GM12801 (cell line): ENCODE data around the gene IGFN1.

Source experiments
- TF ChIP-seq, protein P1 (sequence below): IDR thresholded peaks from one replicate; pipeline ENCODE4 v1.5.1; 2011; ENCODE audit warnings: control low read depth; ENCODE audit not compliant: insufficient read length; ENCODE audit errors: extremely low read depth

The IGFN1 gene

DNA sequence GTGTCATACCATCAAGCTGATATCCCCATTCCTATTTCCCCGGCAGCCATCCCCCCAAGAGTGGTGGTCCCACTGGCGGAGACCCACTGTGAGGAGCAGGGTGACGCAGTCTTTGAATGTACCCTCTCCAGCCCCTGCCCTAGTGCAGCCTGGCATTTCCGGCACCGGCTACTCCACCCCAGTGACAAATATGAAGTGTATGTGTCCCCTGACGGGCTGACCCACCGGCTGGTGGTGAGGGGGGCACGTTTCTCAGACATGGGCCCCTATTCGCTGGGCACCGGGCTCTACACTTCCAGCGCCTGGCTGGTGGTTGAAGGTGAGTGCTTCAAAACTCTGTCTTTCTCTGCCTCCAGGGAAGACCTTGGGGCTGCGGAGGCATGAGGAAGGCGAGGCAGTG is 14.4 kb downstream of the IGFN1 start:
- TF ChIP-seq, protein P1, sequence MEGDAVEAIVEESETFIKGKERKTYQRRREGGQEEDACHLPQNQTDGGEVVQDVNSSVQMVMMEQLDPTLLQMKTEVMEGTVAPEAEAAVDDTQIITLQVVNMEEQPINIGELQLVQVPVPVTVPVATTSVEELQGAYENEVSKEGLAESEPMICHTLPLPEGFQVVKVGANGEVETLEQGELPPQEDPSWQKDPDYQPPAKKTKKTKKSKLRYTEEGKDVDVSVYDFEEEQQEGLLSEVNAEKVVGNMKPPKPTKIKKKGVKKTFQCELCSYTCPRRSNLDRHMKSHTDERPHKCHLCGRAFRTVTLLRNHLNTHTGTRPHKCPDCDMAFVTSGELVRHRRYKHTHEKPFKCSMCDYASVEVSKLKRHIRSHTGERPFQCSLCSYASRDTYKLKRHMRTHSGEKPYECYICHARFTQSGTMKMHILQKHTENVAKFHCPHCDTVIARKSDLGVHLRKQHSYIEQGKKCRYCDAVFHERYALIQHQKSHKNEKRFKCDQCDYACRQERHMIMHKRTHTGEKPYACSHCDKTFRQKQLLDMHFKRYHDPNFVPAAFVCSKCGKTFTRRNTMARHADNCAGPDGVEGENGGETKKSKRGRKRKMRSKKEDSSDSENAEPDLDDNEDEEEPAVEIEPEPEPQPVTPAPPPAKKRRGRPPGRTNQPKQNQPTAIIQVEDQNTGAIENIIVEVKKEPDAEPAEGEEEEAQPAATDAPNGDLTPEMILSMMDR: no peak

GRCh38 chr1:201206176-201206575 is 15.6 kb downstream of the IGFN1 start:
- TF ChIP-seq, protein P1: no peak

DNA sequence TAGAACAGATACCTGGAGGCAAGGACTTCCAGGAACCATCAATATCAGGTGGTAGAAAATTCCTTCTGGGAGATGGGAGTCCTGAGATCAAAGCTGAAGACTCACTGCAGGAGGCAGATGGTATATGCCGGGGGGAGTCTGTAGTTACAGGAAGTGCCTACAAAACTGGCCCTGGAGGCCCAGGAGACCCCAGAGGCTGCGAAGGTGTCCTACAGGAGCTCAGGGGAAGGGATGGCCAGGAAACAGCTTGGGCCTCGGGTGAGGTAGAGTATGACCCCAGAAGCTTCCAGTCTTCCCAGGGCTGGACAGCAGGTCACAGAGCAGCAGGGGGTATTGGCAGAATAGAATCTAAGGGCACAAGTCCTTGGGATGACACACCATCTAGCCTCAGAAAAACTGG is 16.4 kb downstream of the IGFN1 start:
- TF ChIP-seq, protein P1: no peak

- TF ChIP-seq, protein P1: no peak
Measured at GRCh38 chr1:201208236-201208635, 17.6 kb downstream of the IGFN1 start.

- TF ChIP-seq, protein P1: no peak
Measured at GRCh38 chr1:201212056-201212455, 21.4 kb downstream of the IGFN1 start.

DNA sequence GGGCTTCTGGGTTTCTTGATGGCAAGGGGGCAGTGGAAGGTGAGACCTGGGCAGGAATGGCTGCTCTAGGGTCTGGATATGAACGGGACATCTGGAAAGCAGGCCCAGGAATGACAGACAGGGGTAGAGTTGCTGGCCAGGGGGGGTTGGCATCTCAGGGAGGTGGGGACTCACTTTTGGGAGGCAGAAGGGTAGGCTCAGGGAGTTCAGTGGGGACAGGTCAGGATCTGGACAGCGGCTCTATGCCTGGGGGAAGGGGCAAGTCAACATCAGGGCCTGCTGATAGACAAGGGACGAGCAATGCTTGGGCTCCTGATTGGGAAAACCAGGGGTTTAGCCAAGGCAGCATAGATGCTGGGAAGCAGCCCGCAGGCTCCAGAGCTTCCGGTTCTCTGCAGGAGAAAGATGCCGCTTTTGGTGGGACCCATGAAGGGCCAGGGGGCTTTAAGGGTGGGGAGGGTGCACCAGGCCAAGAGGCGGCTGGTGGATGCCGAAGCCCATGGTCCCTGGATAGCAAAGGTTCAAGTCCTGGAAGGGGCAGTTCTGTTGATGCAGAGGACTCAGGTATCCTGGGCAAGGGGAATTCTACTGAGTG is 21.9 kb downstream of the IGFN1 start:
- TF ChIP-seq, protein P1: no peak

DNA sequence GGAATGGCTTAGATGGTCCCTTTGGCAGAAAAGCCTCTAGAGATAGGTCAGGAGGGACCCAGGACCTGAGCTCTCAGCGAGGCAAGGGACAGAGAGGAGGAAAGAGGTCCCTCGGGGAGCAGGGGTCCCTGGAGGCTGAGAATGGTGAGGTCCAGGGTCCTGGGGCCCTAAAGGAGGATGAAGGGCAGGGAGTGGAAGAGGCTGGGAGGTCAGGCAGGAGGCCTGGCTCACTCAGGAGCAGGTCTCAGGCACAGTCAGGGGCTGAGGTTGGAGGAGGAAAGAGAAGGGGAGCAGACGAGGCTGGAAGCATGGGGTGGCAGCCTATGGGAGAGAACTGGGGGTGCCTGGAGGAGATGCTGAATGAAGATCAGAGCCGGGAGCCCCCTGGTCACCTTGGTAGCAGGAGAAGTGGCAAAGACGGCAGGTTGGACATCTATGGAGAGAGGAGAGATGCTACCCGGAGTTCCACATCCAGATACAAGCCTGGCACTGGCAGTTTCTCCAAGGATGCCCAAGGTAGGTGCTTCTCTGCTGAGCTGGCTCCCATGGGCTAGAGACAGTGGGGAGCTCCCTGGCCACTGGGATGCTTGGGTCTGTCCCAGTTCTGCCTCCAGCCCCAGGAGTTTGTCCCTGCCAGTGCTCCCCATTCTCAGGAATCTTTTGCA is 22.6 kb downstream of the IGFN1 start:
- TF ChIP-seq, protein P1: no peak
